ENCODE data around the gene TRPM7.
"Not testable (repeated sequence)": the region's sequence is repeated elsewhere in the genome, so short reads cannot be mapped to it uniquely, and the experiment has no call there.

The TRPM7 gene

DNA sequence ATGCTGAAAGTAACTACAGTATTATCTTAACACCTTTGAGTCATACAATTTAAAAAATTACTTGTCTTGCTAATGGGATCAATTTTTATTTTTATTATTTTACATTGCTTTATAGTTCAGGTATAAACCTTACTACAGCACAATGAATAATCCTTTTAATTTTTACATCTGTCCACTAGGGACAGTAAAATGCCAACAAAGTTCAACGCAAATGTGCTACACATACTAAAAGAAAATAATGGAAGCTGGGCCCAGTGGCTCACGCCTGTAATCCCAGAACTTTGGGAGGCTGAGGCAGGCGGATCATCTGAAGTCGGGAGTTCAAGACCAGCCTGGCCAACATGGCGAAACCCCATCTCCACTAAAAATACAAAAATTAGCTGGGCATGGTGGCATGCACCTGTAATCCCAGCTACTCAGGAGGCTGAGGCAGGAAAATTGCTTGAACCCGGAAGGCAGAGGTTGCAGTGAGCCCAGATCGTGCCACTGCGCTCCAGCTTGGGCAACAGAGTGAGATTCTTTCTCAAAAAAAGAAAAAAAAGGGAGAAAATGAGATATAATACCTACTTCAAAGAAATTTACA lies 64.1 kb downstream of the TRPM7 start:
- not testable (repeated sequence) for H3K4me3 Mint-ChIP-seq, H3K9me3 Mint-ChIP-seq, ATAC-seq, DNase-seq, H3K4me1 Mint-ChIP-seq, H3K27me3 Mint-ChIP-seq, H3K27ac Mint-ChIP-seq

DNA sequence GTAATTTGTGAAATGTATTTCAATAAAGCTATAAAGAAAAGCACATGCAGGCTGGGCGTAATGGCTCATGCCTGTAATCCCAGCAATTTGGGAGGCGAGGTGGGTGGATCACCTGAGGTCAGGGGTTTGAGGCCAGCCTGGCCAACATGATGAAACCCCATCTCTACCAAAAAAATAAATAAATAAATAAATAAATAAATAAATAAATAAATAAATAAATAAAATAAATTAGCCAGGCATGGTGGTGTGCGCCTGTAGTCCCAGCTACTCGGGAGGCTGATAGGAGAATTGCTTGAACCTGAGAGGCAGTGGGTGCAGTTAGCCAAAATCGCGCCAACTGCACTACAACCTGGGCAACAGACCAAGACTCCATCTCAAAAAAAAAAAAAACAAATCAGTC lies 69.6 kb downstream of the TRPM7 start:
- not testable (repeated sequence) for H3K4me3 Mint-ChIP-seq

DNA sequence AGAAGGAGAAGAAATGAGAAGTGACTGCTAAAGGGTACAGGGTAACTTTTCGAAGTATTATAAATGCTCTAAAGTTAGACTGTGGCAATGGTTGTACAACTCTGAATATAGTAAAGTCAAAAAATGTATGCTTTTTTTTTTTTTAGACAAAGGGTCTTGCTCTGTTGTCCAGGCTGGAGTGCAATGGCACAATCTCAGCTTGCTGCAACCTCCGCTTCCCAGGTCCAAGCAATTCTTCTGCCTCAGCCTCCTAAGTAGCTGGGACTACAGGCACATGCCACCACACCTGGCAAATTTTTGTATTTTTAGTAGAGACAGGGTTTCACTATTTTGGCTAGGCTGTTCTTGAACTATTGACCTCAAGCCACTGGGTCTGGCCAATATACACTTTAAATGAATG lies 70.0 kb downstream of the TRPM7 start:
- DNase-seq, H3K27ac Mint-ChIP-seq, H3K9me3 Mint-ChIP-seq, H3K27me3 Mint-ChIP-seq, H3K4me3 Mint-ChIP-seq, H3K4me1 Mint-ChIP-seq, ATAC-seq: not testable (repeated sequence)

More for the DNA sequence above, 69.6 kb downstream of the TRPM7 start:
- peak overlapping the region in 1 of 2 donors; percentile 74 for H3K27ac Mint-ChIP-seq
- H3K27me3 Mint-ChIP-seq, ATAC-seq, H3K9me3 Mint-ChIP-seq, DNase-seq, H3K4me1 Mint-ChIP-seq: not testable (repeated sequence)

DNA sequence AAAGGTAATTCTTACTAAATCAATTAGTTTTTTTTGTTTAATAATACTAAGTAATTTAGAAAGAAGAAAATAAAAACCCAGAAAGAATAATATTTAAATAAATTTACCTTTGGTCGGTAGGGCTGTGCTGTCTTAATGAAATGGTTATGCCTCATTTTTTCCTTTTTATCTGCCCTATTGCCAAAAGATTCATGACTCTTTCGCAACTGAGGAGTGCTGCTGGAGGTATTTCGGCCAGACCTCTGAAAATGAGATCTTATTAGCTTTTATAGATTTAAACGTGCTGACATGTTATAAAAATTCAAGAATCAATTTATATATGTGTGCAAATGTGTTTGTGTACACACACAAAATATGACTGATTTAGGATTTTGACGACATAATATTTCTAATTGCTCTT lies 73.0 kb downstream of the TRPM7 start:
- H3K4me3 Mint-ChIP-seq: no peak overlapping the region
- H3K4me1 Mint-ChIP-seq: no peaks in the 10 kb centered on the region
- H3K9me3 Mint-ChIP-seq: no peaks in the 10 kb centered on the region
- no peaks in the 10 kb centered on the region for H3K27me3 Mint-ChIP-seq
- DNase-seq (no peak), ATAC-seq (no peak)
- no peak overlapping the region for H3K27ac Mint-ChIP-seq

DNA sequence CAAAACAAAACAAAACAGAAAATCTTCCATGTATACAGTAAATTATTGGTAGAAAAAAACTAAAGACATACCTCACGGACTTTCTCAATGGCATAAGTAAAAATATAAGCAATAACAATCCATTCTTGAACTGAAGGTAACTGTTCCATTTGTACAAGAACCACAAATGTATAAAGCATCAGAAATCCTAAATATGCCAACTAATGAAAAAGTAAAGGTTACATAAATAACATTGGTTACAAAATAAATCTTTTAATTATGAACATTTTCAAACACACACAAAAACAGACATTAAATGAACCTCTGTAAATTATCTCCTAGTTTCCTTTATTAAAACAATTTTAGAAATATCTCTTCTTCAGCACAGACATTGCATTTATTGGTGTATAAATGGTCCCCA lies 79.5 kb downstream of the TRPM7 start:
- H3K27ac Mint-ChIP-seq: peak overlapping the region in 1 of 2 donors; percentile 55
- H3K4me1 Mint-ChIP-seq: no peaks in the 10 kb centered on the region
- no peak overlapping the region for H3K4me3 Mint-ChIP-seq
- DNase-seq (no peak), ATAC-seq (no peak)
- H3K27me3 Mint-ChIP-seq: no peaks in the 10 kb centered on the region
- H3K9me3 Mint-ChIP-seq: peaks cover 0 to 5% of the 10 kb centered on the region in 2 donors

DNA sequence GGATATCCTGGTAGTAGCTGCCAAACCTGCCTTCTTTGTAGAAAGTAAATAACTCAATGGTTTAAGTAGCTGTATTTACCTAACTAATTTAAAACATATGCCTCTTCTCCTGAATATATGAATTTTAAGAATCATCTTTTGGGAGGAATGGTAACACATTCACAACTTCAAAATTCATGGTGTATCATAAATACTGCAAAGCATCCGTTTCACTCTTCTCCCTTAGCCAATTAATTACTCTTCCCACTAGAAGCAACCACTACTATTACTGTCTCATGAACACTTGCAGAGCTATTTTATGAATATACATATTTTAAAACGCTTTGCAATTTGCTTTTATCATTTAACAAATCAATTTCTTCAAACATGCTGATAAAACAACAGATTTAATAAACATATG lies 81.1 kb downstream of the TRPM7 start:
- Mint-ChIP-seq H3K27ac (no peak overlapping the region), H3K4me1 (no peaks in the 10 kb centered on the region), H3K27me3 (no peaks in the 10 kb centered on the region), H3K4me3 (no peak overlapping the region), H3K9me3 (peaks cover 0 to 5% of the 10 kb centered on the region in 2 donors)
- no peak for DNase-seq
- ATAC-seq: no peak

DNA sequence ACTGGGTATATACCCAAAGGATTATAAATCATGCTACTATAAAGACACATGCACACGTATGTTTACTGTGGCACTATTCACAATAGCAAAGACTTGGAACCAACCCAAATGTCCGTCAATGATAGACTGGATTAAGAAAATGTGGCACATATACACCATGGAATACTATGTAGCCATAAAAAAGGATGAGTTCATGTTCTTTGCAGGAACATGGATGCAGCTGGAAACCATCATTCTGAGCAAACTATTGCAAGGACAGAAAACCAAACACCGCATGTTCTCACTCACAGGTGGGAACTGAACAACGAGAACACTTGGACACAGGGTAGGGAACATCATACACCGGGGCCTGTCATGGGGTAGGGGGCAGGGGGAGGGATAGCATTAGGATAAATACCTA lies 84.6 kb downstream of the TRPM7 start:
- H3K27me3 Mint-ChIP-seq, H3K9me3 Mint-ChIP-seq, H3K27ac Mint-ChIP-seq, DNase-seq, H3K4me3 Mint-ChIP-seq, H3K4me1 Mint-ChIP-seq, ATAC-seq: not testable (repeated sequence)

DNA sequence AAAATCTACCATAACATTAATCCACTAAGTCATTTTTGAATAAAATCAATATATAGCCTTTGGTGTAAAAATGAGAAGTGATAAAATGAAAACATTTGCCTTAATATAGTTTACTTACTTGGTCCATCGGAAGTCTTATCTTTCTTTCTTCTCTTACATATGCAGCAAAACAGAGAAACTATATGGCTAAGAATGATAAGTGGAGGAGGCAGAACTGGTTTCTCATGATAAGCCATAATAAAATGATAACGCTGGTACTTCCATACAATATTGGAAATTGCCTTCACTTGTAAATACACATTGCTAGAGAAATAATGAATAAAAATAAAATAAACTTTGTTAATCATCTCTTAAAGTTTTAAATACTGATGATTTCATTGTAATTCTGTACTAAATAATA lies 92.3 kb downstream of the TRPM7 start:
- H3K27me3 Mint-ChIP-seq: no peaks in the 10 kb centered on the region
- H3K4me1 Mint-ChIP-seq: no peaks in the 10 kb centered on the region
- DNase-seq (no peak), ATAC-seq (no peak)
- no peak overlapping the region for H3K4me3 Mint-ChIP-seq
- H3K27ac Mint-ChIP-seq: no peak overlapping the region
- H3K9me3 Mint-ChIP-seq: no peaks in the 10 kb centered on the region

DNA sequence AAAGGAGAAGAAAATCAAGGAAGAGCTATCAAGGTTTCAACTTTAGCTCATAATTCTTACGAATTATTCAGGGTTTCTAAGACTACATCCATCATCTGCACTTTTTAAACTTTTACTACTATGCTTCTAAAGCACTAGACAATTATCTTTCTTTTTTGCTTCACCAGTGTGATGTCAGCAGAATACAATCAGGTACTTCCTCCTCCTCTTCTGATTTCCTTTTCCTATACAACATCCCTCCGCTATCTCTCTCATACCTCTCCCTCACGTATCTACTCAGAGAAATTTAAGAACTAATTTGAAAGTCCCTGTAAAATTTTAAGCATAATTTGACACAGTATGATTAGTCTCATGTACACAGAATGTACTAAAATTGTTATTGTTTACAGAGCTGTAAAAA lies 92.8 kb downstream of the TRPM7 start:
- no peaks in the 10 kb centered on the region for H3K4me1 Mint-ChIP-seq
- H3K4me3 Mint-ChIP-seq: no peak overlapping the region
- H3K9me3 Mint-ChIP-seq: no peaks in the 10 kb centered on the region
- no peak for ATAC-seq
- peak overlapping the region in 1 of 2 donors; percentile 48 for H3K27ac Mint-ChIP-seq
- H3K27me3 Mint-ChIP-seq: no peaks in the 10 kb centered on the region
- no peak for DNase-seq

DNA sequence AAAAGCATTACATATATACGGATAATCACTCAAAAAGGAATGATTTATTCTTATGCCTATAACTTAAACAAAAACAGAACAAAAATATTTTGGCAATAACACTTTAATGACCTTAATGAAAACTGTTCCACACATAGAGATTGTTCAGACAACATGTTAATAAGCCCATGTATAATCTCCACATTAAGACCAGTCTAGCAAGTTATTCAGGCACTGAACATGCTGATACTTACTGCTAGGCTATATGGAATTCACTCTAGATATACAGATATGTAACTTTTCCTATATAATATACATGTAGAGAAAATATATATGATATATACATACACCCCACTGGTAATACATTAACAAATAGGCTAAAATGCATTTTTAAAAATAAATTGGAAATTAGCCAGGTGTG lies 96.3 kb downstream of the TRPM7 start:
- Mint-ChIP-seq H3K4me1 (no peaks in the 10 kb centered on the region), H3K27me3 (no peaks in the 10 kb centered on the region), H3K27ac (no peak overlapping the region), H3K4me3 (no peak overlapping the region), H3K9me3 (no peaks in the 10 kb centered on the region)
- ATAC-seq (no peak), DNase-seq (no peak)

DNA sequence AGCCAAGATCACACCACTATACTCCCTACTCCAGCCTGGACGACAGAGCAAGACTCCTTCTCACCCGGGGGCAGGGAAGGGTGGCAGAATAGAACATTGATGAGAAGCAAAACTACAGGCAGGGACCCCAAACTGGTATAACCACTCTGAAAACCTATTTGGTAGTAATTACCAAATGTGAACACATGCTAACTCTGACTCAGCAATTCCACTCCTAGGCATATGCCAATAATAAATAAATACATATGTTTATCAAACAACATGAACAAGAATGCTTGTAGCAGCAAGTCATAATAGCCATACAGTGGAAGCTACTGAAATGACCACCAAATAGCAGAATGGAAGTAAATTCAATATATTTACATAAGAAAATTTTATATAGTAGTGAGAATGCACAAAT lies 109.1 kb downstream of the TRPM7 start:
- no peak overlapping the region for H3K27ac Mint-ChIP-seq
- no peaks in the 10 kb centered on the region for H3K27me3 Mint-ChIP-seq
- H3K4me3 Mint-ChIP-seq: no peak overlapping the region
- DNase-seq (no peak), ATAC-seq (no peak)
- H3K4me1 Mint-ChIP-seq: no peaks in the 10 kb centered on the region
- no peaks in the 10 kb centered on the region for H3K9me3 Mint-ChIP-seq

DNA sequence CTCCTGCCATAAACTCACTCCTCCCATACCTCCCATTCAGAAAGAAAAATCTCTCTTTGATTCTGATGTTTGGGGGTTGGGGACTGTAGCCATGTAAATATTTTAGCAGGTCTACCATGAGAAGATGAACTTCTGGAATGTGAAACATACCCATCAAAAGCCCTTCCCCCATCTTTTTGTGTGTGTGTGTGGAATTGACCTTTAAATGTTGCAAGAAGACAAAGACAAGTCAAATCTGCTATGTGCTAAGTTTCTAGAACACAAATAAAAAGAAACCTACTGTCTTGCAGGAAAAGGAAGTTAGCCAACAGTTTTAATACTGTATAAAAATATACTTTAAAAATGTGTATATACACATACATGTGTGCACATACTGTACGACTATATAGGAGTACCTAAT lies 110.4 kb downstream of the TRPM7 start:
- H3K9me3 Mint-ChIP-seq: no peaks in the 10 kb centered on the region
- ATAC-seq (no peak), DNase-seq (no peak)
- H3K27ac Mint-ChIP-seq: peak overlapping the region; percentile 25 to 37
- H3K4me1 Mint-ChIP-seq: no peaks in the 10 kb centered on the region
- H3K4me3 Mint-ChIP-seq: no peak overlapping the region
- no peaks in the 10 kb centered on the region for H3K27me3 Mint-ChIP-seq

DNA sequence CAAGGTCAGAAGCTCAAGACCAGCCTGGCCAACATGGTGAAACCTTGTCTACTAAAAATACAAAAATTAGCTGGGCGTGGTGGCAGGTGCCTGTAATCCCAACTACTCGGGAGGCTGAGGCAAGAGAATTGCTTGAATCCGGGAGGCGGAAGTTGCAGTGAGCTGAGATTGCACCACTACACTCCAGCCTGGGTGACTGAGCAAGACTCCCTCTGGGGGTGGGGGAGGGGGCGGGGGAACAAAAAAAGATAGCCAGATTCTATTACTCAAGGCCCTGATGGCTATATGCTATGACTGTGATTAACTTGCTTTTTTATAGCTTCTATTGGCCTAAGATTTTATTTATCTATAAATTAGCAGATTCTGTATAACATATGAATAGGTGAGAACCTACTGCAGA lies 112.8 kb downstream of the TRPM7 start:
- H3K4me1 Mint-ChIP-seq, H3K9me3 Mint-ChIP-seq: not testable (repeated sequence)

DNA sequence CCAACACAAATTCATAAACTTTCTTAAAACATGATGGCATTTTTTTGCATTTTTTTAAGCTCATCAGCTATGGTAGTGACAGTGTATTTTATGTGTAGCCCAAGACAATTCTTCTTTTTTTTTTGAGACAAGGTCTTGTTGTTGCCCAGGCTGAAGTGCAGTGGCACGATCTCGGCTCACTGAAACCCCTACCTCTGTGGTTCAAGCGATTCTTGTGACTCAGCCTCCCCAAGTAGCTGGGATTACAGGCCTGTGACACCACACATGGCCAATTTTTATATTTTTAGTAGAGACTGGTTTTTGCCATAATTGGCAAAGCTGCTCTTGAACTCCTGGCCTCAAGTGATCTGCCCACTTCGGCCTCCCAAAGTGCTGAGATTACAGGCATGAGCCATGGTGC lies 122.8 kb downstream of the TRPM7 start:
- Mint-ChIP-seq H3K4me1 (peaks cover 20% of the 10 kb centered on the region), H3K4me3 (no peak overlapping the region), H3K27ac (no peak overlapping the region), H3K27me3 (no peaks in the 10 kb centered on the region), H3K9me3 (no peaks in the 10 kb centered on the region)
- DNase-seq (no peak), ATAC-seq (peak; percentile 59)

More for the DNA sequence above, 112.8 kb downstream of the TRPM7 start:
- not testable (repeated sequence) for ATAC-seq, H3K4me3 Mint-ChIP-seq, H3K27ac Mint-ChIP-seq, H3K27me3 Mint-ChIP-seq, DNase-seq

DNA sequence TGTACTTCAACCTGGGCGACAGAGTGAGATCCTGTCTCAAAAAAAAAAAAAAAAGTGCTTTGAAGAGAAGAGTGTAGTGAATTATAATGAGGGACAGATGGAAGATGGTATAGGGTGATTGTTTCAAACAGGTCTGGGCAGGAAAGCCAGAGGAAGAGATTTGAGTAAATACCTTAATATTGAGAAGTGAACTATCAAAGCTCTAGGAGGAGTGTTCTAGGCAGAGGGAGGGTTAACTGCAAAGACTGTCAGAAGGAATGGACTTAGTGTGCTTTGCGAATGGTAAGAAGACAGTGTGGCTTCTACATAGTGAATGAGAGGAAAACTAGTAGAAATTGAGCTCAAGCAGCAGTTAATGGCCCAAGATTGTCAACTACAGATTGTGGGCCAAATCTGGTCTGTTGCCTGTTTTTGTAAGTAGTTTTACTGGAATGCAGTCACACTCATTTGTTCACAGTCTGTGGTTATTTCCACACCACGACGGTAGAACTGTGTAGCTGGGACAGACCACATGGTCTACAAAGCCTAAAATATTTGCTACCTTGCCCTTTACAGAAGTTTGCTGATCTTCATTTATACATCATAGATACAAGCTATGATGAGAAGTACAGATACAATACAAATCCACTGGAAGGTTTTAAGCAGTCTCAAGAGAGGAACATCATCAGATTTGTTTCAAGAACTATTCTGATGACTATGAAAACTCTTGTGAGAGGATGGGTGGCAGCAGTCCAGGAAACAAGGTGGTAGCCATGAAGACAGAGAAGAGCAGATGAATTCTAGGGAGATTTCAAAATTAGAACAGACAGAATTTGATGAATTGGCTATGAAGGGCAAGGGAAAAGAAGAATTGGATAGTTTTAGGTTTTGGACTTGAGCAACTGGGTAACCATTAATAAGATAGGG lies 123.6 kb downstream of the TRPM7 start:
- Mint-ChIP-seq H3K4me1 (peaks cover 23% of the 10 kb centered on the region), H3K27ac (peak overlapping the region; percentile 12 to 79), H3K27me3 (no peaks in the 10 kb centered on the region), H3K4me3 (peak overlapping the region in 1 of 2 donors; percentile 30), H3K9me3 (no peaks in the 10 kb centered on the region)
- ATAC-seq: peak; percentile 93
- DNase-seq: peak in 1 of 2 donors; percentile 28

DNA sequence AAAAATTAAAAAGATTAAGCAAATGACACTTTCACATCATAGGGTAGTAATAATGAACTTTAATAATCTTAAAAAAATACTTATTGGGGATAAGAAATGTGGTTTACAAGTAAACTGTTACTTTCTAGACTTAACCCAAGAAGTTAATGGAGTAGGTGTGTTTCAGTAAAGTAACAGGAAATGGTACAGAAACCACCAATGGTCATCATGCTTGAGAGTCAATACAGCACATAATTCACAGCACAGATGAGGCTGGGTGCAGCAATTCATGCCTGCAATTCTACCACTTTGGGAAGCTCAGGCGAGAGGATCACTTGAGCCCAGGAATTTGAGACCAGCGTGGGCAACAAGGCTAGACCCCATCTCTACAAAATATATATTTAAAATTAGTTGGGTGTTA lies 128.6 kb downstream of the TRPM7 start:
- DNase-seq (no peak), ATAC-seq (peak; percentile 79)
- H3K27ac Mint-ChIP-seq: peak overlapping the region; percentile 40 to 42
- H3K9me3 Mint-ChIP-seq: no peaks in the 10 kb centered on the region
- peaks cover 28% of the 10 kb centered on the region for H3K4me1 Mint-ChIP-seq
- no peak overlapping the region for H3K4me3 Mint-ChIP-seq
- H3K27me3 Mint-ChIP-seq: no peaks in the 10 kb centered on the region
